GM12891 (cell line): ENCODE measurements around the gene TXNDC2.

ENCODE experiments used
- POLR2A ChIP-seq: IDR thresholded peaks from 2 replicates; pipeline ENCODE4 v1.6.1; 2011; ENCODE audit warnings: low read depth, low read length, control low read depth
- POLR2AphosphoS5 ChIP-seq: IDR thresholded peaks from 2 replicates; pipeline ENCODE4 v1.6.1; 2011; ENCODE audit warnings: low read depth, low read length, control low read depth

GRCh38 chr18:9919564-9920232, 33.9 kb downstream of the TXNDC2 start:
- TF ChIP-seq POLR2A (no peak), POLR2AphosphoS5 (no peak)
